Effector CD4-positive, alpha-beta T cell (primary cell): Measurements from ENCODE around the gene CHPF2.

ENCODE experiments used
- DNase-seq: peaks from one replicate; pipeline ENCODE4 v3.0.0-alpha.2; 2020

Gene CHPF2

GRCh38 chr7:151271699-151272355 is 39.5 kb downstream of the CHPF2 start:
- DNase-seq, result no peak

GRCh38 chr7:151272405-151272804 is 40.1 kb downstream of the CHPF2 start:
- DNase-seq, result no peak

- no peak for DNase-seq
These were observed 40.6 kb downstream of the CHPF2 start for GRCh38 chr7:151272877-151273276.

GRCh38 chr7:151273651-151274390 is 41.5 kb downstream of the CHPF2 start:
- no peak for DNase-seq

GRCh38 chr7:151274396-151274795 is 42.1 kb downstream of the CHPF2 start:
- DNase-seq, result no peak

- DNase-seq, result no peak
These were observed 42.9 kb downstream of the CHPF2 start for GRCh38 chr7:151274936-151275812.

- no peak for DNase-seq
These were observed 43.7 kb downstream of the CHPF2 start for GRCh38 chr7:151275813-151276577.

- peak; percentile 23 for DNase-seq
These were observed 44.6 kb downstream of the CHPF2 start for GRCh38 chr7:151276666-151277590.

GRCh38 chr7:151277631-151278030 is 45.3 kb downstream of the CHPF2 start:
- no peak for DNase-seq

GRCh38 chr7:151278949-151279348 is 46.7 kb downstream of the CHPF2 start:
- no peak for DNase-seq

GRCh38 chr7:151279868-151280267 is 47.6 kb downstream of the CHPF2 start:
- no peak for DNase-seq

GRCh38 chr7:151280388-151281019 is 48.2 kb downstream of the CHPF2 start:
- DNase-seq, result no peak

GRCh38 chr7:151281686-151282085 is 49.4 kb downstream of the CHPF2 start:
- no peak for DNase-seq

GRCh38 chr7:151282111-151282510 is 49.8 kb downstream of the CHPF2 start:
- DNase-seq, result no peak

GRCh38 chr7:151283302-151283701 is 51.0 kb downstream of the CHPF2 start:
- no peak for DNase-seq

- no peak for DNase-seq
These were observed 53.9 kb downstream of the CHPF2 start for GRCh38 chr7:151286148-151286547.
